IPS-18a (cell line): ENCODE data around the gene FBRS.

Experiments
- H3K27ac ChIP-seq: one replicate; pipeline ENCODE4 v1.5.1; 2013; ENCODE audit warnings: low read length
- H3K27me3 ChIP-seq: one replicate; pipeline ENCODE4 v1.6.1; 2013; ENCODE audit warnings: mild to moderate bottlenecking, low read length; ENCODE audit not compliant: control insufficient read depth, insufficient read depth
- H3K36me3 ChIP-seq: one replicate; pipeline ENCODE4 v1.6.1; 2013; ENCODE audit warnings: low read depth, low read length; ENCODE audit not compliant: control insufficient read depth
- H3K4me1 ChIP-seq: one replicate; pipeline ENCODE4 v1.6.1; 2013; ENCODE audit warnings: low read depth, low read length; ENCODE audit not compliant: control insufficient read depth
- H3K4me3 ChIP-seq: one replicate; pipeline ENCODE4 v1.5.1; 2013; ENCODE audit warnings: low read length
- H3K9ac ChIP-seq: one replicate; pipeline ENCODE4 v1.6.1; 2013; ENCODE audit warnings: mild to moderate bottlenecking, low read length, moderate library complexity
- H3K9me3 ChIP-seq: one replicate; pipeline ENCODE4 v1.6.1; 2013; ENCODE audit warnings: low read depth, low read length; ENCODE audit not compliant: control insufficient read depth

Gene FBRS

DNA sequence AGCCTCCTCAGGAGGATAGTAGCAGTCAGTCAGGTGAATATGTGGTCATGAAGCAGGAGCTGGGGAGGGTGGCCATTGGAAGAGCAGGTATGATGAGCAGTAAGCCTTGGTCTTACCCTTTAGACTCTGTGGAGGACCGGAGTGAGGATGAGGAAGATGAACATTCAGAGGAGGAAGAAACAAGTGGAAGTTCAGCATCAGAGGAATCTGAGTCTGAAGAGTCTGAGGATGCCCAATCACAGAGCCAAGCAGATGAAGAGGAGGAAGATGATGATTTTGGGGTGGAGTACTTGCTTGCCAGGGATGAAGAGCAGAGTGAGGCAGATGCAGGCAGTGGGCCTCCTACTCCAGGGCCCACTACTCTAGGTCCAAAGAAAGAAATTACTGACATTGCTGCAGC is 53.5 kb downstream of the FBRS start:
- Histone ChIP-seq H3K36me3 (peaks cover 89% of the 10 kb centered on the region), H3K4me3 (no peak overlapping the region), H3K27ac (no peak overlapping the region), H3K27me3 (no peaks in the 10 kb centered on the region), H3K9me3 (no peaks in the 10 kb centered on the region), H3K4me1 (no peaks in the 10 kb centered on the region), H3K9ac (no peak overlapping the region)

DNA sequence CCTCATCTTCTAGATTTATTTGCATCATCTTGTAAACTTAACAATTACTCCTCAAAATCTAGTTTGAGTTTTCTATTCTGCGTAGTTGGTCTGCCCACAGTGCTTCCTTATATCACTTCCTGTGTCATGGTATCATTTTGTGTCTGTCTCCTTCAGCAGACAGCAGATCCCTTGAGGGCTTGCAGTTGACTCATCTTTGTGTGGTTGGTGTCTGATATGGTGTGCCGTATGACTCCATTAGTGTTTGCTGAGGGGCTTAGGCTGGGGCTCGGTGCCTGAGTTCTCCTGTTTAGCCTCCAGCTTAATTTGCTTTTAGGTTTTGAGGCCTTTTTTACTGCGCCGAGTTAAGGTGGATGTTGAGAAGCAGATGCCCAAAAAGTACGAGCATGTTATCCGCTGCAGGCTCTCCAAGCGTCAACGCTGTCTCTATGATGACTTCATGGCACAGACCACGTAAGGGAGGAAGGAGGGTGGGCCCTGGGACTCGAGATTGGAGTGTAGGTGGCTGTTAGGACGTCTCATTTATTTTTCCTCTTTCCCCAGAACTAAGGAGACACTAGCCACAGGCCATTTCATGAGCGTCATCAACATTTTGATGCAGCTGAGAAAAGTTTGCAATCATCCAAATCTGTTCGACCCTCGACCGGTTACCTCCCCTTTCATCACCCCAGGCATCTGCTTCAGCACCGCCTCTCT is 57.7 kb downstream of the FBRS start:
- peaks cover 82% of the 10 kb centered on the region for H3K36me3 ChIP-seq
- no peak overlapping the region for H3K4me3 ChIP-seq
- H3K9ac ChIP-seq = no peak overlapping the region
- H3K9me3 ChIP-seq = no peaks in the 10 kb centered on the region
- H3K4me1 ChIP-seq = no peaks in the 10 kb centered on the region
- no peak overlapping the region for H3K27ac ChIP-seq
- H3K27me3 ChIP-seq = no peaks in the 10 kb centered on the region

DNA sequence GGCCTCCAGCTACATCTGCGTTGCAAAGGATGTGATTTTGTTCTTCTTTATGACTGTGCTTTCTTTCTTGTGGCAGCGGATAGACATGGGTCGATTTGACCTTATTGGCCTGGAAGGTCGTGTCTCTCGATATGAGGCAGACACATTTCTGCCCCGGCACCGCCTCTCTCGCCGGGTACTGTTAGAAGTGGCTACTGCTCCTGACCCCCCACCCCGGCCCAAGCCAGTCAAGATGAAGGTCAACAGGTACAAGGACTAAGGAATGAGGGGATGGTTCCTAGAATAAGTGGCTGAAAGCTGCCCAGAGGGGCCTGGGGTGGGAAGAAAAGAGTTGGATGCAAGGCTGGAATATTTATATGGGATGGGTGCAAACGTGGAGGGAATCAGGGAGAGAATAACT is 61.9 kb downstream of the FBRS start:
- H3K9me3 ChIP-seq = no peaks in the 10 kb centered on the region
- no peak overlapping the region for H3K9ac ChIP-seq
- H3K4me3 ChIP-seq = no peak overlapping the region
- H3K4me1 ChIP-seq = no peaks in the 10 kb centered on the region
- no peak overlapping the region for H3K27ac ChIP-seq
- H3K36me3 ChIP-seq = peaks cover 89% of the 10 kb centered on the region
- H3K27me3 ChIP-seq = no peaks in the 10 kb centered on the region
